ENCODE data around the gene SMIM10L1.

Gene SMIM10L1

GRCh38 chr12:11158885-11159444, 12.0 kb upstream of the SMIM10L1 start:
- TF ChIP-seq JUND (IDR thresholded peaks at IDR 0.05; ENCODE audit: low read depth): no peak
- DNase-seq (ENCODE audit: low read depth in 1 of 2, low spot score in 1 of 2): no peak
- in situ Hi-C loops (cut with HindIII; ENCODE audit: low pct_unique_long_range_greater_than_20kb, low sequenced_read_pairs): no loop called here

- no peak for TF ChIP-seq JUND (IDR thresholded peaks at IDR 0.05; ENCODE audit: low read depth)
- DNase-seq (ENCODE audit: low read depth in 1 of 2, low spot score in 1 of 2): no peak
- in situ Hi-C loops (cut with HindIII; ENCODE audit: low pct_unique_long_range_greater_than_20kb, low sequenced_read_pairs): no loop called here
Measured at GRCh38 chr12:11162502-11162901, 8.5 kb upstream of the SMIM10L1 start.

- no peak for TF ChIP-seq JUND (IDR thresholded peaks at IDR 0.05; ENCODE audit: low read depth)
- DNase-seq (ENCODE audit: low read depth in 1 of 2, low spot score in 1 of 2): no peak
- in situ Hi-C loops (cut with HindIII; ENCODE audit: low pct_unique_long_range_greater_than_20kb, low sequenced_read_pairs): no loop called here
Measured at GRCh38 chr12:11164384-11164783, 6.6 kb upstream of the SMIM10L1 start.

- no peak for DNase-seq (ENCODE audit: low read depth in 1 of 2, low spot score in 1 of 2)
- TF ChIP-seq JUND (IDR thresholded peaks at IDR 0.05; ENCODE audit: low read depth): no peak
- in situ Hi-C loops (cut with HindIII; ENCODE audit: low pct_unique_long_range_greater_than_20kb, low sequenced_read_pairs): no loop called here
Measured at GRCh38 chr12:11166300-11166699, 4.7 kb upstream of the SMIM10L1 start.

- in situ Hi-C loops (cut with HindIII; ENCODE audit: low pct_unique_long_range_greater_than_20kb, low sequenced_read_pairs): no loop called here
- TF ChIP-seq JUND (IDR thresholded peaks at IDR 0.05; ENCODE audit: low read depth): no peak
Measured at GRCh38 chr12:11170810-11171144, 217 bp upstream of the SMIM10L1 start.

DNA sequence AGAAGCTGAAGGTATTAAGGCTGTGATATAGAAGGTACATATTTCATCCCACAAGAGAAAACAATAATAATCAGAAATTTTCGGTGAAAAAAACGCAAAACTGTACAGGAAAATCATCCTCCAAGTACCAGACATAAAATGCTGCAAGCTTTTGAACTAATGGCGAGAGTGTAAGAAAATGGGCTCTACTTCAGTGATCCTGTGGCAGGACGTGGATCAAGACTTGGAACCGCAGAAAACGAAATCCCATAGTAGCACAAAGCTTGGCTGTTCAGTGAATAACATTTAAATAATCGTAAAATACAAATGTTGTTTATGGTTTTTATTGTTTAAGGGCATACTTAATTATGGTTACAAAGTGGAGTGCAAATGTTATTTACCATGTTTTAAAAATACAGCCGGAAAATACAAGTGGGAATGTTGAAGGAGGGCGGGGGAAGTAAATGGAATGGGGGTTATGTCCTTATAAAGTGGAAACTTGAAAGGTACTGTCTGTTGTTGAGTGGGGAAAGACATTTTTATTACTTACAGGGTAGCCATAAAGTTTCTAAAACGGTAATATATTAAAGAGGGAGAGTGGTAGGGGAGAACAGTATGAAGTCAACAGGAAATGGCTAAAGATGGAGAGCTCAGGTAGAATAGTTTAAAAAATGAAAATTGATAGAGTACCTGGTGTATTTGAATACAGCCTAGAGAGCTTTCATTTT, 1.1 kb downstream of the SMIM10L1 start:
- TF ChIP-seq JUND (IDR thresholded peaks at IDR 0.05; ENCODE audit: low read depth): no peak
- in situ Hi-C loops (cut with HindIII; ENCODE audit: low pct_unique_long_range_greater_than_20kb, low sequenced_read_pairs): no loop called here
- DNase-seq (ENCODE audit: low read depth in 1 of 2, low spot score in 1 of 2): no peak

More at GRCh38 chr12:11170810-11171144, 217 bp upstream of the SMIM10L1 start:
- no peak for DNase-seq (ENCODE audit: low read depth in 1 of 2, low spot score in 1 of 2)

- in situ Hi-C loops (cut with HindIII; ENCODE audit: low pct_unique_long_range_greater_than_20kb, low sequenced_read_pairs): no loop called here
- TF ChIP-seq JUND (IDR thresholded peaks at IDR 0.05; ENCODE audit: low read depth): no peak
- DNase-seq (ENCODE audit: low read depth in 1 of 2, low spot score in 1 of 2): no peak
Measured at GRCh38 chr12:11174022-11174421, 3.0 kb downstream of the SMIM10L1 start.

DNA sequence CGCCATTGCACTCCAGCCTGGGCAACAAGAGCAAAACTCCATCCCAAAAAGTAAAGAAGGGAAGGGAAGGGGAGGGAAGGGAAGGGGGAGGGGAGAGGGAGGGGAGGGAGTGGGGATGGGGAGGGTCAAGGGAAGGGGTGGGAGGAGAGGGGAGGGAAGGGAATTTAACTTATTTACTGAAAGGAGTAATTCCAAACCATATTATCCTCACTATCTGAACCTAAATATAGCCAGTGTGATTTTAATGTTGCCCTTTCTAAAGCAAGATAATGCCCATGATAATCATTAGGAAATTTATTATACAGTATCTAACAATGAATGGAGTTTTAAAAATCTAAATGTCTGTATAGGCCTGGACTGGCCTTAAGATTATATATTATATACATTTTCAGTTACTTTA, 7.3 kb downstream of the SMIM10L1 start:
- in situ Hi-C loops (cut with HindIII; ENCODE audit: low pct_unique_long_range_greater_than_20kb, low sequenced_read_pairs): no loop called here
- TF ChIP-seq JUND (IDR thresholded peaks at IDR 0.05; ENCODE audit: low read depth): no peak

DNA sequence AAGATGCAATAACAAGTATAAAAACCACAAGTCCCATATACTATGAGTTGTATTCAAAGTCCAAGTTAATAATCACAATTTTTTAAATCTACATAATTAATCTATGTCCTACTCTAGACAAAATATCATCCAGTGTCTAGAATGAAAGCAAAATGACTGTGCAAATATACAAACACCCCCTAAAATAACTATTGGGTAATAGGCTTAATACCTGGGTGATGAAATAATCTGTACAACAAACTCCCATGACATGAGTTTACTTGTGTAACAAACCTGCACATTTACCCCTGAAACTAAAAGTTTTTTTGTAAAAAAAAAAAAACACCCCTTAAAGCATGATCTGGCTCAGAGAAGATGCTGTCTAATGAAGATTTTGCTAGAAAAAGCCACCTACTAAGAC, 11.5 kb downstream of the SMIM10L1 start:
- no peak for TF ChIP-seq JUND (IDR thresholded peaks at IDR 0.05; ENCODE audit: low read depth)
- in situ Hi-C loops (cut with HindIII; ENCODE audit: low pct_unique_long_range_greater_than_20kb, low sequenced_read_pairs): no loop called here
- DNase-seq (ENCODE audit: low read depth in 1 of 2, low spot score in 1 of 2): no peak

More for the DNA sequence above, 7.3 kb downstream of the SMIM10L1 start:
- no peak for DNase-seq (ENCODE audit: low read depth in 1 of 2, low spot score in 1 of 2)

- no peak for TF ChIP-seq JUND (IDR thresholded peaks at IDR 0.05; ENCODE audit: low read depth)
- in situ Hi-C loops (cut with HindIII; ENCODE audit: low pct_unique_long_range_greater_than_20kb, low sequenced_read_pairs): no loop called here
- DNase-seq (ENCODE audit: low read depth in 1 of 2, low spot score in 1 of 2): no peak
Measured at GRCh38 chr12:11183011-11183410, 12.0 kb downstream of the SMIM10L1 start.

GRCh38 chr12:11186837-11187236, 15.8 kb downstream of the SMIM10L1 start, which contains the start of gene TAS2R42:
Gene TAS2R42, minus strand, starts transcription at chr12:11186937. Its CDS starts 0 bp downstream, at chr12:11186937.
- in situ Hi-C loops (cut with HindIII; ENCODE audit: low pct_unique_long_range_greater_than_20kb, low sequenced_read_pairs): no loop called here
- DNase-seq (ENCODE audit: low read depth in 1 of 2, low spot score in 1 of 2): no peak
- no peak for TF ChIP-seq JUND (IDR thresholded peaks at IDR 0.05; ENCODE audit: low read depth)

DNA sequence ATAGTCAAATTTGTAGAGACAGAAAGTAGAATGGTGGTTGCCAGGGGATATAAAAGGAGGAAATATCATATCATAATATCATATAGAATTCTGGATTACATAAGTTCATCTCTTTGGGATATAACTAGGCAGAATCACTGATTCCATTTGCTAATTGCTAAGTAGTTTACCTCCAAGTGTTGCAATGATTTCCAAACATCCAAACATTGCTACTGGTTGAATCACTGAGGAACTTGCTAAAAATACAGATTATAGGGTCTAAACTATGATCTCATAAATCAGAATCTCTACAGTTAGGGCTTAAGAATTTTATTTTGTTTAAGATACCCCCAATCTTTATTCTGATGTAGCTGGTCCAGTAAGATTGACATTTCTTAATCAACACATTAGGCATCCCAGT, 31.8 kb downstream of the SMIM10L1 start:
- DNase-seq (ENCODE audit: low read depth in 1 of 2, low spot score in 1 of 2): no peak
- in situ Hi-C loops (cut with HindIII; ENCODE audit: low pct_unique_long_range_greater_than_20kb, low sequenced_read_pairs): no loop called here
- TF ChIP-seq JUND (IDR thresholded peaks at IDR 0.05; ENCODE audit: low read depth): no peak

DNA sequence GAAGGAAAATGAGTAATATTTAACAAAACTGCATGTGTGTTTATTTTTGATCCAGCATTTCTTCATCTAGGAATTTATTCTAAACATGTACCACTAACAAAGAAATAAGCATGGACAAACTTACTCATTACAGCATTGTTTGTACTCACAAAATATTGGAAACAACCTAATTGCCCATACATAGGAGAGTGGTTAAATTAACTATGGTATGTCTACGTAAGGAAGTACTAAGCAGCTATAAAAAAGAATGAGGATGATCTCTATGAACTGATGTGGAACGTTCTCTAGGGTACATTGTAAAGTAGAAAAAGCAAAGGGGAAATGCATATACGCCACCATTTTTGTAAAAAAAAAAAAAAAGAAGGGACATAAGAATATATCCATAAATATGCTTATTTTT, 33.2 kb downstream of the SMIM10L1 start:
- in situ Hi-C loops (cut with HindIII; ENCODE audit: low pct_unique_long_range_greater_than_20kb, low sequenced_read_pairs): no loop called here
- no peak for DNase-seq (ENCODE audit: low read depth in 1 of 2, low spot score in 1 of 2)
- no peak for TF ChIP-seq JUND (IDR thresholded peaks at IDR 0.05; ENCODE audit: low read depth)

GRCh38 chr12:11209113-11209512, 38.1 kb downstream of the SMIM10L1 start:
- in situ Hi-C loops (cut with HindIII; ENCODE audit: low pct_unique_long_range_greater_than_20kb, low sequenced_read_pairs): no loop called here
- DNase-seq (ENCODE audit: low read depth in 1 of 2, low spot score in 1 of 2): no peak
- TF ChIP-seq JUND (IDR thresholded peaks at IDR 0.05; ENCODE audit: low read depth): no peak
